ENCODE measurements around the gene CDKAL1. TPM values are rescaled to one million over a fixed set of nuclear protein-coding genes. Genes with fewer than 3 reads are reported as not detected.

The CDKAL1 gene
- total RNA-seq, 4 donors from 2014 or later = 15.2 to 17.9 (median 17.1) TPM

GRCh38 chr6:21082091-21082490 lies 547.8 kb downstream of the CDKAL1 start:
- TF ChIP-seq CTCF (IDR thresholded peaks at IDR 0.05; ENCODE audit: low read depth) = no peak

GRCh38 chr6:21083708-21084107 lies 549.5 kb downstream of the CDKAL1 start:
- TF ChIP-seq CTCF (IDR thresholded peaks at IDR 0.05; ENCODE audit: low read depth) = no peak

GRCh38 chr6:21084656-21085055 lies 550.4 kb downstream of the CDKAL1 start:
- no peak for TF ChIP-seq CTCF (IDR thresholded peaks at IDR 0.05; ENCODE audit: low read depth)

- TF ChIP-seq CTCF (IDR thresholded peaks at IDR 0.05; ENCODE audit: low read depth) = no peak
Measured at GRCh38 chr6:21085211-21085610, 551.0 kb downstream of the CDKAL1 start.

GRCh38 chr6:21085643-21086042 lies 551.4 kb downstream of the CDKAL1 start:
- no peak for TF ChIP-seq CTCF (IDR thresholded peaks at IDR 0.05; ENCODE audit: low read depth)

GRCh38 chr6:21087188-21087587 lies 552.9 kb downstream of the CDKAL1 start:
- TF ChIP-seq CTCF (IDR thresholded peaks at IDR 0.05; ENCODE audit: low read depth) = no peak

- no peak for TF ChIP-seq CTCF (IDR thresholded peaks at IDR 0.05; ENCODE audit: low read depth)
Measured at GRCh38 chr6:21091411-21091810, 557.2 kb downstream of the CDKAL1 start.
